Tibial nerve (tissue), 4 donors: ENCODE results near the gene NFIA. TPM values are rescaled to one million over a fixed set of nuclear protein-coding genes. Genes with fewer than 3 reads are reported as not detected.

Experiments used
- DNase-seq, 2 donors: peaks; one replicate each; pipeline ENCODE4 v3.0.0-alpha.2; 2019; ENCODE audit warnings: low spot score in 2 of 2
- H3K27ac ChIP-seq, 4 donors: fragments of 200-600 bp; sonication (generic) in 3 of 4; one replicate each; pipeline ENCODE4 v1.5.1; 2017 to 2019; ENCODE audit warnings: mild to moderate bottlenecking in 1 of 4
- H3K27me3 ChIP-seq, 2 donors: fragments of 200-600 bp; sonication (generic) in 1 of 2; one replicate each; pipeline versions ENCODE4 v1.5.1 to v1.6.0; 2017 to 2019
- H3K36me3 ChIP-seq, 3 donors: fragments of 200-600 bp; sonication (generic); one replicate each; pipeline ENCODE4 v1.5.1; 2018 to 2019
- H3K4me1 ChIP-seq, 4 donors: fragments of 200-600 bp; sonication (generic) in 3 of 4; one replicate each; pipeline ENCODE4 v1.5.1; 2017 to 2019
- H3K4me3 ChIP-seq, 4 donors: fragments of 200-600 bp; sonication (generic) in 3 of 4; one replicate each; pipeline ENCODE4 v1.5.1; 2017 to 2019; ENCODE audit warnings: mild to moderate bottlenecking in 1 of 4, moderate library complexity in 1 of 4
- H3K9me3 ChIP-seq, 4 donors: fragments of 200-600 bp; sonication (generic) in 3 of 4; one replicate each; pipeline ENCODE4 v1.5.1; 2017 to 2019
- CTCF ChIP-seq, 5 experiments: fragments of 200-600 bp in 3 of 5; fragments of 450-650 bp in 2 of 5; sonication (generic) in 3 of 5; IDR thresholded peaks; one replicate each; pipeline ENCODE4 v1.5.1; 2016 to 2019; ENCODE audit warnings: antibody characterized with exemption in 5 of 5, mild to moderate bottlenecking in 3 of 5, moderate library complexity in 2 of 5
- EP300 ChIP-seq, 2 donors: sonication (generic); formaldehyde crosslinking; IDR thresholded peaks; one replicate each; pipeline ENCODE4 v1.6.1; 2017; ENCODE audit warnings: antibody characterized with exemption in 2 of 2, mild to moderate bottlenecking in 1 of 2
- POLR2A ChIP-seq, 2 donors: fragments of 450-650 bp; IDR thresholded peaks; one replicate each; pipeline ENCODE4 v1.6.1; 2017; ENCODE audit warnings: antibody characterized with exemption in 2 of 2, mild to moderate bottlenecking in 2 of 2, moderate library complexity in 2 of 2
- WGBS, 2 donors: methylation state at CpG; one replicate each; pipeline ENCODE4 v1.1.5; 2018; 5-methylcytosine and 5-hydroxymethylcytosine counted together
- total RNA-seq, 4 donors: library from RNA; depleted of rRNA; stranded (reverse); fragments of >200 nt; gene quantifications; one replicate each; pipeline ENCODE4 v1.1.0, GENCODE V29; 2016

NFIA gene
- total RNA-seq, 4 donors from 2014 or later = 71.2 to 81.4 (median 75.7) TPM

GRCh38 chr1:61397935-61398334, 315.6 kb downstream of the NFIA start:
- 73 to 86% methylated on average over 3 of the region's 3 CpGs for WGBS, 2 donors
- no peak overlapping the region for H3K4me3 ChIP-seq
- H3K27me3 ChIP-seq = no peaks in the 10 kb centered on the region
- H3K27ac ChIP-seq = no peak overlapping the region
- H3K4me1 ChIP-seq = peaks cover 0 to 38% (median 11%) of the 10 kb centered on the region in 4 donors
- H3K9me3 ChIP-seq = no peaks in the 10 kb centered on the region
- TF ChIP-seq POLR2A (IDR thresholded peaks at IDR 0.05) (no peak), EP300 (IDR thresholded peaks at IDR 0.05) (no peak), CTCF (IDR thresholded peaks at IDR 0.05) (no peak)
- H3K36me3 ChIP-seq = peaks cover 0 to 10% (median 0%) of the 10 kb centered on the region in 3 donors
- no peak for DNase-seq

DNA sequence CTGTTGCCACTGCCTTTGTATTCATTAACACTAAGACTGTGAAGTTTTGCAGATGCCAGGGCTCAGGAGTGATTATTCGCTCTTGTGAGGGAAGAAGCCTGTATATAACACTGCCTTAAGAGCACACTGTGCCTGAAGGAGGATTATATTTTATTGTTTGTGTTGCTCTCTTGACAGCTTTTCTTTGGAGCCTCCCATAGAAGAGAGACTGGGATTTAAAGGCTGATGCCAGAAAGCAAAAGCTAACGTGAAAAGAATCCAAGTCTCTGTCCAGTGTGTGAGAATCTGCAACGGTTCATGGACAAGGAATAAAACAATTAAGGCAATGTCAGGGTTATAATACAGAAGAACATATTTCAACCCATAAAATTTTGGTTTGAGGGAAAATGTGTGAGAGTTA, 316.8 kb downstream of the NFIA start:
- TF ChIP-seq POLR2A (IDR thresholded peaks at IDR 0.05) (no peak), CTCF (IDR thresholded peaks at IDR 0.05) (no peak), EP300 (IDR thresholded peaks at IDR 0.05) (no peak)
- H3K9me3 ChIP-seq = no peaks in the 10 kb centered on the region
- H3K27me3 ChIP-seq = no peaks in the 10 kb centered on the region
- no peak overlapping the region for H3K4me3 ChIP-seq
- peak overlapping the region in 1 of 4 donors; percentile 5 for H3K27ac ChIP-seq
- H3K4me1 ChIP-seq = peaks cover 0 to 36% (median 11%) of the 10 kb centered on the region in 4 donors
- no peak for DNase-seq
- WGBS, 2 donors = 48 to 54% methylated on average over 3 of the region's 3 CpGs
- peaks cover 0 to 10% (median 0%) of the 10 kb centered on the region in 3 donors for H3K36me3 ChIP-seq

DNA sequence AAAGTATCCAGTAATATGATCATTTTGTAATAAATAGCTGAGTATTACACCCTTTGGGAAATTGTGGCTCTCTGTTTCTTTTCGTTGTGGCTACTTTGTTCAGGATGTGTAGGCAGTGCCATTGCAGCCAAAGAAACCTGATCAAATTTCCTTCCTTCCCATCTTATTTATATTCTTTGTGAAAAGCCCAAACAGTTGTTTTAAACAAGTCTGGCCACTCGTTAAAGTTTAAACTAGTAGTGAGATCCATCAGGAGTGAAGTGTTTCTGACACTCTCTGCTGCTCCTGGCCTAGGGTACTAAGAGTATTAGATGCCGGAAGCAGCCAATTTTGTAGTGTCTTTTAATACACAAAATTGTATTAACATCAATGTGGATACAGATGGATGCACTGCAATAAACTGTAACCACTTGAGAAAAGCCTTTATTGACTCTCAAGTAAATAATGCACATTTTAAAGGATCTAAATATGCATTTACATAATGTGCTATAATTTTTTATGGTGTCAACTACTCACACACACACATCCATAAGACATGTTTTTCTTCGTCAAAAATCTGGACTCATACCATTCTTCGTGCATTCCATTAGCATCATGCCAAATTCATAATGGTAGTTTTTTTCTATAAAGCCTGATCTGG, 317.9 kb downstream of the NFIA start:
- H3K9me3 ChIP-seq = no peaks in the 10 kb centered on the region
- DNase-seq = no peak
- peaks cover 0 to 46% (median 11%) of the 10 kb centered on the region in 4 donors for H3K4me1 ChIP-seq
- H3K27me3 ChIP-seq = no peaks in the 10 kb centered on the region
- 57% methylated on average over 5 of the region's 5 CpGs for WGBS, 2 donors
- peaks cover 0 to 10% (median 0%) of the 10 kb centered on the region in 3 donors for H3K36me3 ChIP-seq
- TF ChIP-seq POLR2A (IDR thresholded peaks at IDR 0.05) (no peak), EP300 (IDR thresholded peaks at IDR 0.05) (no peak), CTCF (IDR thresholded peaks at IDR 0.05) (no peak)
- peak overlapping the region in 1 of 4 donors; percentile 26 for H3K27ac ChIP-seq
- no peak overlapping the region for H3K4me3 ChIP-seq

GRCh38 chr1:61400997-61401396, 318.6 kb downstream of the NFIA start:
- H3K27me3 ChIP-seq = no peaks in the 10 kb centered on the region
- H3K4me1 ChIP-seq = peaks cover 0 to 49% (median 11%) of the 10 kb centered on the region in 4 donors
- no peak for TF ChIP-seq POLR2A (IDR thresholded peaks at IDR 0.05)
- no peak for TF ChIP-seq EP300 (IDR thresholded peaks at IDR 0.05)
- TF ChIP-seq CTCF (IDR thresholded peaks at IDR 0.05) = no peak
- H3K36me3 ChIP-seq = peaks cover 0 to 10% (median 0%) of the 10 kb centered on the region in 3 donors
- no peak overlapping the region for H3K27ac ChIP-seq
- H3K9me3 ChIP-seq = no peaks in the 10 kb centered on the region
- WGBS, 2 donors = 82 to 90% methylated on average over 3 of the region's 3 CpGs
- no peak overlapping the region for H3K4me3 ChIP-seq
- DNase-seq = no peak
